NCI-H2081 treated with DMSO at 0.1 percent for 48 hours (cell line): ENCODE results near the gene TMEM163.

Experiments
- DNase-seq: peaks from one replicate; lab custom pipeline; 2025; lab: John Stamatoyannopoulos, UW

The TMEM163 gene

GRCh38 chr2:134435936-134436335 is 282.9 kb downstream of the TMEM163 start:
- DNase-seq: no peak

GRCh38 chr2:134435505-134435904 is 283.3 kb downstream of the TMEM163 start:
- DNase-seq: no peak

- DNase-seq: no peak
Observed at GRCh38 chr2:134433979-134434378, 284.8 kb downstream of the TMEM163 start.

- no peak for DNase-seq
Observed at GRCh38 chr2:134433469-134433868, 285.3 kb downstream of the TMEM163 start.

- no peak for DNase-seq
Observed at GRCh38 chr2:134432435-134432883, 286.3 kb downstream of the TMEM163 start.

- no peak for DNase-seq
Observed at GRCh38 chr2:134431838-134432434, 286.9 kb downstream of the TMEM163 start.

GRCh38 chr2:134429886-134430285 is 288.9 kb downstream of the TMEM163 start:
- DNase-seq: no peak

GRCh38 chr2:134426721-134427120 is 292.1 kb downstream of the TMEM163 start:
- no peak for DNase-seq

- DNase-seq: no peak
Observed at GRCh38 chr2:134425724-134426496, 292.9 kb downstream of the TMEM163 start.

GRCh38 chr2:134421556-134422328 is 297.1 kb downstream of the TMEM163 start:
- DNase-seq: no peak

GRCh38 chr2:134420920-134421319 is 297.9 kb downstream of the TMEM163 start:
- DNase-seq: no peak

GRCh38 chr2:134420259-134420658 is 298.5 kb downstream of the TMEM163 start:
- DNase-seq: no peak

- DNase-seq: no peak
Observed at GRCh38 chr2:134417968-134418582, 300.7 kb downstream of the TMEM163 start.

GRCh38 chr2:134416637-134417036 is 302.2 kb downstream of the TMEM163 start:
- DNase-seq: no peak

- DNase-seq: no peak
Observed at GRCh38 chr2:134416018-134416417, 302.8 kb downstream of the TMEM163 start.

- DNase-seq: no peak
Observed at GRCh38 chr2:134413912-134414311, 304.9 kb downstream of the TMEM163 start.

GRCh38 chr2:134413430-134413829 is 305.4 kb downstream of the TMEM163 start:
- DNase-seq: no peak

GRCh38 chr2:134412639-134412999 is 306.2 kb downstream of the TMEM163 start:
- DNase-seq: no peak

GRCh38 chr2:134411828-134412638 is 306.8 kb downstream of the TMEM163 start:
- DNase-seq: peak; percentile 72

GRCh38 chr2:134411279-134411827 is 307.4 kb downstream of the TMEM163 start:
- no peak for DNase-seq

- no peak for DNase-seq
Observed at GRCh38 chr2:134410831-134411231, 308.0 kb downstream of the TMEM163 start.
